HepG2 (cell line): ENCODE measurements around the gene SFRP4. TPM values are rescaled to one million over a fixed set of nuclear protein-coding genes. Genes with fewer than 3 reads are reported as not detected.

ENCODE experiments used
- AGO2 ChIP-seq: fragments of 200-400 bp; formaldehyde crosslinking; optimal IDR thresholded peaks from 2 replicates; pipeline ENCODE3; 2017; ENCODE audit warnings: mild to moderate bottlenecking, low read depth, low read length, moderate library complexity
- ARNTL ChIP-seq: sonication (generic); formaldehyde crosslinking; IDR thresholded peaks from 2 replicates; pipeline ENCODE4 v1.4.0; 2020; ENCODE audit warnings: mild to moderate bottlenecking, missing genetic modification reagents
- ETV6 ChIP-seq: sonication (generic); formaldehyde crosslinking; conservative IDR thresholded peaks from 2 replicates; pipeline ENCODE4 v1.4.0; 2020; ENCODE audit warnings: missing genetic modification reagents
- HDAC2 ChIP-seq: sonication (generic); formaldehyde crosslinking; IDR thresholded peaks from 2 replicates; pipeline ENCODE4 v1.4.0; 2020; ENCODE audit warnings: missing genetic modification reagents
- IKZF4 ChIP-seq: sonication (generic); formaldehyde crosslinking; IDR thresholded peaks from 2 replicates; pipeline ENCODE4 v1.5.1; 2020; ENCODE audit warnings: borderline replicate concordance, mild to moderate bottlenecking, low read depth, missing genetic modification reagents; ENCODE audit errors: not compliant biosample characterization
- PAWR ChIP-seq: sonication (generic); formaldehyde crosslinking; IDR thresholded peaks from 2 replicates; pipeline ENCODE4 v1.4.0; 2020; ENCODE audit warnings: missing genetic modification reagents, mild to moderate bottlenecking, borderline replicate concordance
- POLR2A ChIP-seq, 2 experiments: IDR thresholded peaks; 2 replicates each; pipeline ENCODE4 v1.6.1; 2011; ENCODE audit warnings: low read depth in 2 of 2, low read length in 2 of 2, mild to moderate bottlenecking in 1 of 2, moderate library complexity in 1 of 2; ENCODE audit not compliant: insufficient read depth in 1 of 2
- REPIN1 ChIP-seq: sonication (generic); formaldehyde crosslinking; IDR thresholded peaks from 2 replicates; pipeline ENCODE4 v1.8.0; 2022; ENCODE audit warnings: missing genetic modification reagents, low read depth, mild to moderate bottlenecking, borderline replicate concordance
- SAFB2 ChIP-seq: sonication (generic); formaldehyde crosslinking; IDR thresholded peaks from 2 replicates; pipeline ENCODE4 v1.5.1; 2020; ENCODE audit warnings: missing genetic modification reagents, low read depth, mild to moderate bottlenecking, borderline replicate concordance
- STAT5B ChIP-seq: sonication (generic); formaldehyde crosslinking; IDR thresholded peaks from 2 replicates; pipeline ENCODE4 v1.4.0; 2020; ENCODE audit warnings: missing genetic modification reagents
- SYNCRIP ChIP-seq: fragments of 200-400 bp; formaldehyde crosslinking; IDR thresholded peaks from 2 replicates; pipeline ENCODE4 v1.6.1; 2018; ENCODE audit warnings: mild to moderate bottlenecking, low read depth, low read length; ENCODE audit not compliant: insufficient read depth
- ZNF121 ChIP-seq: sonication (generic); formaldehyde crosslinking; IDR thresholded peaks from 2 replicates; pipeline ENCODE4 v1.5.0; 2020; ENCODE audit warnings: mild to moderate bottlenecking, missing genetic modification reagents
- ZNF383 ChIP-seq: sonication (generic); formaldehyde crosslinking; IDR thresholded peaks from 2 replicates; pipeline ENCODE4 v1.4.0; 2020; ENCODE audit warnings: missing genetic modification reagents, mild to moderate bottlenecking, borderline replicate concordance
- ZNF615 ChIP-seq: sonication (generic); formaldehyde crosslinking; IDR thresholded peaks from 2 replicates; pipeline ENCODE4 v1.5.0; 2020; ENCODE audit warnings: mild to moderate bottlenecking, missing genetic modification reagents, borderline replicate concordance
- ZSCAN12 ChIP-seq: sonication (generic); formaldehyde crosslinking; IDR thresholded peaks from 2 replicates; pipeline ENCODE4 v1.9.0; 2021; ENCODE audit warnings: mild to moderate bottlenecking, missing genetic modification reagents
- polyA plus RNA-seq, 8 experiments: library from polyadenylated mRNA; depleted of rRNA in 3 of 8; stranded (reverse) in 7 of 8; unstranded in 1 of 8; fragments of >200 nt; fragmentation: Illumina TruSeq in 4 of 8; extraction: Trizol in 4 of 8; gene quantifications; 2 replicates each; pipeline versions ENCODE4 v1.2.1 to v1.2.3, GENCODE V29; 2011 to 2016; ENCODE audit warnings: low read depth in 4 of 8, missing spikeins in 1 of 8, mixed read lengths in 1 of 8; ENCODE audit not compliant: insufficient read depth in 1 of 8
- total RNA-seq, 5 experiments: library from RNA; depleted of rRNA; stranded (reverse); fragments of >200 nt; fragmentation: Illumina TruSeq; extraction: Trizol; gene quantifications; 2 replicates each; pipeline ENCODE4 v1.2.3, GENCODE V29; 2016; ENCODE audit warnings: low read depth in 1 of 5
- TF ChIP-seq, protein P1 (sequence below): sonication (generic); formaldehyde crosslinking; IDR thresholded peaks from 2 replicates; pipeline ENCODE4 v1.5.0; 2020; ENCODE audit warnings: missing genetic modification reagents
- TF ChIP-seq, protein P2 (sequence below): sonication (generic); formaldehyde crosslinking; IDR thresholded peaks from 2 replicates; pipeline ENCODE4 v1.5.1; 2020; ENCODE audit warnings: missing genetic modification reagents, mild to moderate bottlenecking, borderline replicate concordance
- TF ChIP-seq, protein P3 (sequence below): sonication (generic); formaldehyde crosslinking; IDR thresholded peaks from 2 replicates; pipeline ENCODE4 v1.8.0; 2022; ENCODE audit warnings: missing genetic modification reagents, mild to moderate bottlenecking, borderline replicate concordance
- TF ChIP-seq, protein P4 (sequence below): IDR thresholded peaks from 2 replicates; pipeline ENCODE4 v1.6.1; 2016; ENCODE audit warnings: mild to moderate bottlenecking
- TF ChIP-seq, protein P5 (sequence below): sonication (generic); formaldehyde crosslinking; IDR thresholded peaks from 2 replicates; pipeline ENCODE4 v1.4.0; 2020; ENCODE audit warnings: missing genetic modification reagents

The SFRP4 gene
- total and polyA plus RNA-seq, 2 of the 13 experiments (the other 11 are each of a cell fraction or from before 2014, with no cell fraction given) = 0.96 to 1.8 TPM

DNA sequence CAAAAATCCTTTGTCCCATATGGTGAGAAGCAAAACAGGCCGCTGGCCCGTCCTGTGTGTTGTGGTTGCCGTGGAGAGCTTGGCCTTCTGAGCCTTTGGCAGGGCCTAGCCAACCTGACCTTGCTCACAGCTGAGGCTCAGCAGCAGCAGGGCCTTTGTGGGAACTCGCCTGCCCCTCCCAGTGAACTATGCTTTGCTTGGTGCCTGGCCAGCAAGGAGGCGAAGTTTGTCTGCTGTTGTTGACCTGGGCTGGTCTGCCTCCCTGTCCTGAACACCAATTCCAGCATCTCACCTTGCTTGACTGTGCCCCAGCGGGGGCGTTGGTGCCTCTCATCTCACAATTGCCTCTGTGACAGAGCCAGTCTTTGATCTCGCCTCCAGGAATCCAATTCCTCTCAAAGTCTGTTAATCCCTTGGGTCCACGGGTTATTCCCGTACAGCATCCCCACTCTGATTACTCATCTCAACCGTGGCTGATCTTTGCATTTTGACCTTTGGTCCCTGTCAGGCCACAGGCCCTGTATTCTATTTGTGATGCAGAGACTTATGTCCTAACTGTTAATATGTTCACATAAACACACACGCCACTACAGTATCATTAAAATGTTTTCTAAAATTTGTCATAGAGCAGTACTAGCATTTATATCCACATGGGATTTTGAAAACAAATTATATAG, 26.5 kb upstream of the SFRP4 start (continued):
- TF ChIP-seq, protein P1, sequence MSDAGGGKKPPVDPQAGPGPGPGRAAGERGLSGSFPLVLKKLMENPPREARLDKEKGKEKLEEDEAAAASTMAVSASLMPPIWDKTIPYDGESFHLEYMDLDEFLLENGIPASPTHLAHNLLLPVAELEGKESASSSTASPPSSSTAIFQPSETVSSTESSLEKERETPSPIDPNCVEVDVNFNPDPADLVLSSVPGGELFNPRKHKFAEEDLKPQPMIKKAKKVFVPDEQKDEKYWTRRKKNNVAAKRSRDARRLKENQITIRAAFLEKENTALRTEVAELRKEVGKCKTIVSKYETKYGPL (CRISPR knock-in tag) = no peak
- TF ChIP-seq HDAC2 (CRISPR knock-in tag) = peak; percentile 97
- 0 out of 2 replicates have a peak, but pooled peaks have one; percentile 54 for TF ChIP-seq ETV6
- TF ChIP-seq ZNF615 (CRISPR knock-in tag) = peak; percentile 63; the same call in 1 of the 2 replicates
- 0 out of 2 replicates have a peak, but pooled peaks have one; percentile 42 for TF ChIP-seq ZNF121
- no peak; the same call in 1 of the 2 replicates for TF ChIP-seq SAFB2 (CRISPR knock-in tag)
- TF ChIP-seq, protein P2, sequence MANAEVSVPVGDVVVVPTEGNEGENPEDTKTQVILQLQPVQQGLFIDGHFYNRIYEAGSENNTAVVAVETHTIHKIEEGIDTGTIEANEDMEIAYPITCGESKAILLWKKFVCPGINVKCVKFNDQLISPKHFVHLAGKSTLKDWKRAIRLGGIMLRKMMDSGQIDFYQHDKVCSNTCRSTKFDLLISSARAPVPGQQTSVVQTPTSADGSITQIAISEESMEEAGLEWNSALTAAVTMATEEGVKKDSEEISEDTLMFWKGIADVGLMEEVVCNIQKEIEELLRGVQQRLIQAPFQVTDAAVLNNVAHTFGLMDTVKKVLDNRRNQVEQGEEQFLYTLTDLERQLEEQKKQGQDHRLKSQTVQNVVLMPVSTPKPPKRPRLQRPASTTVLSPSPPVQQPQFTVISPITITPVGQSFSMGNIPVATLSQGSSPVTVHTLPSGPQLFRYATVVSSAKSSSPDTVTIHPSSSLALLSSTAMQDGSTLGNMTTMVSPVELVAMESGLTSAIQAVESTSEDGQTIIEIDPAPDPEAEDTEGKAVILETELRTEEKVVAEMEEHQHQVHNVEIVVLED (CRISPR knock-in tag) = peak; percentile 67; the same call in 1 of the 2 replicates
- no peak for TF ChIP-seq PAWR (CRISPR knock-in tag)
- no peak for TF ChIP-seq STAT5B (CRISPR knock-in tag)
- TF ChIP-seq ZNF383 (CRISPR knock-in tag) = peak; percentile 31; the same call in 1 of the 2 replicates
- TF ChIP-seq AGO2 = peak; percentile 31
- TF ChIP-seq, protein P3, sequence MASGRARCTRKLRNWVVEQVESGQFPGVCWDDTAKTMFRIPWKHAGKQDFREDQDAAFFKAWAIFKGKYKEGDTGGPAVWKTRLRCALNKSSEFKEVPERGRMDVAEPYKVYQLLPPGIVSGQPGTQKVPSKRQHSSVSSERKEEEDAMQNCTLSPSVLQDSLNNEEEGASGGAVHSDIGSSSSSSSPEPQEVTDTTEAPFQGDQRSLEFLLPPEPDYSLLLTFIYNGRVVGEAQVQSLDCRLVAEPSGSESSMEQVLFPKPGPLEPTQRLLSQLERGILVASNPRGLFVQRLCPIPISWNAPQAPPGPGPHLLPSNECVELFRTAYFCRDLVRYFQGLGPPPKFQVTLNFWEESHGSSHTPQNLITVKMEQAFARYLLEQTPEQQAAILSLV (CRISPR knock-in tag) = peak; percentile 96
- peak; percentile 58 to 91; a peak in 3 of 4 replicates for TF ChIP-seq POLR2A (IDR thresholded peaks at IDR 0.05; ENCODE audit: insufficient read depth in 1 of 2, low read depth in 2 of 2, low read length in 2 of 2)
- no peak for TF ChIP-seq IKZF4 (CRISPR knock-in tag)
- no peak for TF ChIP-seq ZSCAN12 (CRISPR knock-in tag)
- TF ChIP-seq SYNCRIP = no peak
- TF ChIP-seq, protein P4, sequence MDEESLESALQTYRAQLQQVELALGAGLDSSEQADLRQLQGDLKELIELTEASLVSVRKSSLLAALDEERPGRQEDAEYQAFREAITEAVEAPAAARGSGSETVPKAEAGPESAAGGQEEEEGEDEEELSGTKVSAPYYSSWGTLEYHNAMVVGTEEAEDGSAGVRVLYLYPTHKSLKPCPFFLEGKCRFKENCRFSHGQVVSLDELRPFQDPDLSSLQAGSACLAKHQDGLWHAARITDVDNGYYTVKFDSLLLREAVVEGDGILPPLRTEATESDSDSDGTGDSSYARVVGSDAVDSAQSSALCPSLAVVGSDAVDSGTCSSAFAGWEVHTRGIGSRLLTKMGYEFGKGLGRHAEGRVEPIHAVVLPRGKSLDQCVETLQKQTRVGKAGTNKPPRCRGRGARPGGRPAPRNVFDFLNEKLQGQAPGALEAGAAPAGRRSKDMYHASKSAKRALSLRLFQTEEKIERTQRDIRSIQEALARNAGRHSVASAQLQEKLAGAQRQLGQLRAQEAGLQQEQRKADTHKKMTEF = peak; percentile 99
- TF ChIP-seq REPIN1 = peak; percentile 97
- TF ChIP-seq, protein P5, sequence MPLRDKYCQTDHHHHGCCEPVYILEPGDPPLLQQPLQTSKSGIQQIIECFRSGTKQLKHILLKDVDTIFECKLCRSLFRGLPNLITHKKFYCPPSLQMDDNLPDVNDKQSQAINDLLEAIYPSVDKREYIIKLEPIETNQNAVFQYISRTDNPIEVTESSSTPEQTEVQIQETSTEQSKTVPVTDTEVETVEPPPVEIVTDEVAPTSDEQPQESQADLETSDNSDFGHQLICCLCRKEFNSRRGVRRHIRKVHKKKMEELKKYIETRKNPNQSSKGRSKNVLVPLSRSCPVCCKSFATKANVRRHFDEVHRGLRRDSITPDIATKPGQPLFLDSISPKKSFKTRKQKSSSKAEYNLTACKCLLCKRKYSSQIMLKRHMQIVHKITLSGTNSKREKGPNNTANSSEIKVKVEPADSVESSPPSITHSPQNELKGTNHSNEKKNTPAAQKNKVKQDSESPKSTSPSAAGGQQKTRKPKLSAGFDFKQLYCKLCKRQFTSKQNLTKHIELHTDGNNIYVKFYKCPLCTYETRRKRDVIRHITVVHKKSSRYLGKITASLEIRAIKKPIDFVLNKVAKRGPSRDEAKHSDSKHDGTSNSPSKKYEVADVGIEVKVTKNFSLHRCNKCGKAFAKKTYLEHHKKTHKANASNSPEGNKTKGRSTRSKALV = no peak; the same call in 1 of the 2 replicates
- peak; percentile 80 for TF ChIP-seq ARNTL (CRISPR knock-in tag)
